ENCODE results near the gene GLP2R. TPM values are rescaled to one million over a fixed set of nuclear protein-coding genes. Genes with fewer than 3 reads are reported as not detected.

Gene GLP2R
- total and polyA plus RNA-seq, 9 donors, result 0.18 to 3.4 (median 0.57) TPM

GRCh38 chr17:9855036-9855435, 29.3 kb downstream of the GLP2R start:
- Histone ChIP-seq H3K4me1 (ENCODE audit: insufficient read depth) (no peaks in the 10 kb centered on the region), H3K36me3 (no peaks in the 10 kb centered on the region), H3K9me3 (no peaks in the 10 kb centered on the region), H3K27ac (no peak overlapping the region), H3K27me3 (no peaks in the 10 kb centered on the region), H3K4me3 (no peak overlapping the region)
- TF ChIP-seq EP300 (IDR thresholded peaks at IDR 0.05), result no peak
- TF ChIP-seq CTCF (IDR thresholded peaks at IDR 0.05), result no peak
- no peak for TF ChIP-seq POLR2A (IDR thresholded peaks at IDR 0.05)
- 71 to 91% (median 83%) methylated on average over 4 of the region's 4 CpGs for WGBS, 3 donors
- no peak for DNase-seq
- intact Hi-C loops (cut with DNase I), result no loop called here

- Histone ChIP-seq H3K9me3 (no peaks in the 10 kb centered on the region), H3K4me1 (ENCODE audit: insufficient read depth) (no peaks in the 10 kb centered on the region), H3K36me3 (no peaks in the 10 kb centered on the region), H3K4me3 (no peak overlapping the region), H3K27me3 (no peaks in the 10 kb centered on the region), H3K27ac (no peak overlapping the region)
- TF ChIP-seq EP300 (IDR thresholded peaks at IDR 0.05) (no peak), CTCF (IDR thresholded peaks at IDR 0.05) (no peak), POLR2A (IDR thresholded peaks at IDR 0.05) (no peak)
- DNase-seq, result no peak
- 88 to 95% (median 92%) methylated on average over 5 of the region's 5 CpGs for WGBS, 3 donors
- intact Hi-C loops (cut with DNase I), result no loop called here
Measured at GRCh38 chr17:9859781-9860180, 34.1 kb downstream of the GLP2R start.

GRCh38 chr17:9860851-9861250, 35.1 kb downstream of the GLP2R start:
- H3K9me3 ChIP-seq, result no peaks in the 10 kb centered on the region
- no peak overlapping the region for H3K27ac ChIP-seq
- H3K4me3 ChIP-seq, result no peak overlapping the region
- intact Hi-C loops (cut with DNase I), result no loop called here
- no peaks in the 10 kb centered on the region for H3K27me3 ChIP-seq
- H3K36me3 ChIP-seq, result no peaks in the 10 kb centered on the region
- no peaks in the 10 kb centered on the region for H3K4me1 ChIP-seq (ENCODE audit: insufficient read depth)
- DNase-seq, result no peak
- WGBS, 3 donors, result 91 to 94% (median 93%) methylated on average over 7 of the region's 7 CpGs
- TF ChIP-seq CTCF (IDR thresholded peaks at IDR 0.05), result no peak
- TF ChIP-seq EP300 (IDR thresholded peaks at IDR 0.05), result no peak
- TF ChIP-seq POLR2A (IDR thresholded peaks at IDR 0.05), result no peak

GRCh38 chr17:9862220-9862619, 36.5 kb downstream of the GLP2R start:
- Histone ChIP-seq H3K36me3 (no peaks in the 10 kb centered on the region), H3K27ac (no peak overlapping the region), H3K4me1 (ENCODE audit: insufficient read depth) (no peaks in the 10 kb centered on the region), H3K4me3 (no peak overlapping the region), H3K9me3 (no peaks in the 10 kb centered on the region), H3K27me3 (no peaks in the 10 kb centered on the region)
- TF ChIP-seq POLR2A (IDR thresholded peaks at IDR 0.05), result no peak
- TF ChIP-seq CTCF (IDR thresholded peaks at IDR 0.05), result no peak
- no peak for TF ChIP-seq EP300 (IDR thresholded peaks at IDR 0.05)
- DNase-seq, result no peak
- whole genome bisulfite sequencing, 3 donors, result 76 to 83% (median 77%) methylated on average over 1 of the region's 1 CpG
- intact Hi-C loops (cut with DNase I), result no loop called here

- no peaks in the 10 kb centered on the region for H3K27me3 ChIP-seq
- H3K9me3 ChIP-seq, result no peaks in the 10 kb centered on the region
- TF ChIP-seq CTCF (IDR thresholded peaks at IDR 0.05), result no peak
- TF ChIP-seq EP300 (IDR thresholded peaks at IDR 0.05), result no peak
- no peak for TF ChIP-seq POLR2A (IDR thresholded peaks at IDR 0.05)
- DNase-seq, result no peak
- no peak overlapping the region for H3K27ac ChIP-seq
- H3K36me3 ChIP-seq, result no peaks in the 10 kb centered on the region
- 72 to 76% (median 76%) methylated on average over 4 of the region's 4 CpGs for WGBS, 3 donors
- intact Hi-C loops (cut with DNase I), result no loop called here
- no peak overlapping the region for H3K4me3 ChIP-seq
- no peaks in the 10 kb centered on the region for H3K4me1 ChIP-seq (ENCODE audit: insufficient read depth)
Measured at GRCh38 chr17:9862949-9863348, 37.2 kb downstream of the GLP2R start.
